ENCODE measurements around the gene TCF12.

The TCF12 gene

GRCh38 chr15:57320631-57321220 lies 402.3 kb downstream of the TCF12 start:
- no peak for DNase-seq (ENCODE audit: low read depth in 2 of 2)

GRCh38 chr15:57321485-57321884 lies 403.0 kb downstream of the TCF12 start:
- no peak for DNase-seq (ENCODE audit: low read depth in 2 of 2)

GRCh38 chr15:57321973-57322601 lies 403.6 kb downstream of the TCF12 start:
- no peak for DNase-seq (ENCODE audit: low read depth in 2 of 2)

DNA sequence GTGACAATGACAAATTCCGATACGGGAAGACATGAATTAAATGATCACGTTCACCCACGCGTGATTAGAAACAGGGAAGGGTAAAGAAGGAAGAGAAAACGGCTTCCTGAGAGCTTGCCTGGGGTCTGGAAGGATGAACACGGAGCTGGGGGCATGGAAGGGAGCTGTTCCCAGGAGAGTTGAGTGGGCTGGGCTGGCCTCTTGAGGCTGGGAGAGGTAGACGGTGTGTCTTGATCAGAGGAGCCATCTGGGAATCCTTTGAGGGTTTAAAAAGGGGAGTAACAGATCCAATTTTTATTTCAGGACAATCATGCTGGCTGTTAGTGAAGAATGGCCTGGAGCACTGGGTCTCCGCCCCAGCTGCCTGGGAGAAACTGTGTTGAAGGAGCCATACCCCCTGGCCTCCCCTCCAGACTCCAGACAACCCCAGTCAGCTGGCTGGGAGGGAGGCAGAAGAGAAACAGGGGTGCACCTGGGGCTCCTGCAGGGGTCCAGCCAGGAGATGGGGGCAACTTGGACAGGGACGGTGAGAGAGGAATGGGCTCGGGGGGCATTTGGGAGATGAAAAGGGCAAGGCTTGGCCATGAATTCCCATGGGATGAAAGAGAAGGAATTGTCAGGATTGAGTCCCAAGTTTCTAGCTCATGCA lies 404.3 kb downstream of the TCF12 start:
- no peak for DNase-seq (ENCODE audit: low read depth in 2 of 2)

GRCh38 chr15:57323299-57323805 lies 404.9 kb downstream of the TCF12 start:
- DNase-seq (ENCODE audit: low read depth in 2 of 2) = no peak

- no peak for DNase-seq (ENCODE audit: low read depth in 2 of 2)
Observed at GRCh38 chr15:57323806-57324589, 405.6 kb downstream of the TCF12 start.

GRCh38 chr15:57324590-57324890 lies 406.1 kb downstream of the TCF12 start:
- no peak for DNase-seq (ENCODE audit: low read depth in 2 of 2)

- no peak for DNase-seq (ENCODE audit: low read depth in 2 of 2)
Observed at GRCh38 chr15:57324944-57325679, 406.7 kb downstream of the TCF12 start.

DNA sequence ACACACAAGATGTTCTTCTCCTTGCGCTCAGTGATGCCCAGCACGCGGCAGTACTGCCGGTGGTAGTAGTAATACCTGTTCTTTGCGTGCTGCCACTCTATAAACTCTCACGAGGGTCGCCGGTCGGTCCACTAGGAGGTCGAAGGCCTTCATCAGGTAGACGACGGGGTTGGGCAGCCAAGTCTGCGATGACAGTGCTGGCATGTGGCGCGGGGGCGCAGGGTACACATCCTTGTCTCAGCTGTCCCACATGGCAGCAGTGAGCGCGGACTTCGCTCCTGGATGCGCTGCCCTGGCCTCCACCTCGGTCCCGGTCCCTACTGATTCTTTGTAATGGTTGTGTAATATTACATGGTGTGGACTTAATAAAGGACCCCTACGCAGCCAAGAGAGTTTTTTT lies 407.8 kb downstream of the TCF12 start:
- no peak for DNase-seq (ENCODE audit: low read depth in 2 of 2)

GRCh38 chr15:57327985-57328471 lies 409.6 kb downstream of the TCF12 start:
- no peak for DNase-seq (ENCODE audit: low read depth in 2 of 2)

DNA sequence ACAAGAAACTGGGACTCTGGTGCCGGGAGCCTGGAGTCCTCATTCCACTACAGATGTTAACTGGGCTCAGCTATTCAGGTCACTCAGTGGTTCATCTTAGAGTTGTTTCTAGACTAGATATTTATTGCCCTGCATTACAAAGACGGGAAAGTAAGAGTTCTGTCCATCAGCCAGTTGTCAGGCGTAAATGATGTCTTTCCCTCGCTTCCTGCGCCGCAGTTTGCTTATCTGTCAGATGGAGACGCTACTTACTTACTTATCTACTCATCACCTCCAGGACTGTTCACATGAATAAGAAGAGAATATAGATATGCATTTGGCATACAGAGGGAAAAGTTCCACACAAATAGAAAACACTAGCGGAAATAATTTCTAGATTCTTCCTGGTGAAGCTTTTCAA lies 410.0 kb downstream of the TCF12 start:
- no peak for DNase-seq (ENCODE audit: low read depth in 2 of 2)

GRCh38 chr15:57328897-57329296 lies 410.5 kb downstream of the TCF12 start:
- DNase-seq (ENCODE audit: low read depth in 2 of 2) = no peak

GRCh38 chr15:57329582-57330367 lies 411.3 kb downstream of the TCF12 start:
- no peak for DNase-seq (ENCODE audit: low read depth in 2 of 2)

DNA sequence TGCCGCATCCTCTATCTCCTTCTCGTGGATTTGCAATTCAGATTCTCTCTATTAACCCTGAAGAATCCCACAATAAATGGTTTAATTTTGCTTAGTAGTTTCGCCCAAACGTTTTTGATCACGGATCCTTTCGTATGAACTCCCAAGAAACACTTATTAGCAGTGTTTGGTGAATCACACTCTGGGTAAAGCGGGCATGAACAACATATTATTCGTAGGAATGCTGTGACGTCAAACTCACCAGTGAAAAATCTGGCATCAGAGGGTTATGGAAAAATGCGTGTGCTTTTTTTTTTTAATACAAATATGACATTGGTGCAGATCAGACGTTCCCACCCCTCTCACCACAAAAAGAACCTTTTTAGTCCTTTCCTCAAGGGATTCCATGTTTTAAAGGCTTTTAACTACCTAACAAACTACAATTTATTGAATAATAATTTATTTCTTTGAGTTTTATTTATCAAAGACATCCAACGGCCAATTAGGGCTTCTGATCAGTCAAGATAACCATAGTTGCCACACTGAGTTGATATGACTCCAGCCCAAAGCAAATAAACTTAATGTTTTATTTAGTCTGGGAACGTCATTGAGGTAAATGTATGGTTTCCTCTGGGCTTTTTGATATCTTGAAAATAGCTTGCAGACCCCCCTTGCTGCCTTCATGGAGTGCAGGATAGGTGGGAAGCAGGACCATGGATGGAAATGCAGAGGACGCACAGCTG lies 412.3 kb downstream of the TCF12 start:
- DNase-seq (ENCODE audit: low read depth in 2 of 2) = no peak

GRCh38 chr15:57332326-57332725 lies 413.9 kb downstream of the TCF12 start:
- DNase-seq (ENCODE audit: low read depth in 2 of 2) = no peak

DNA sequence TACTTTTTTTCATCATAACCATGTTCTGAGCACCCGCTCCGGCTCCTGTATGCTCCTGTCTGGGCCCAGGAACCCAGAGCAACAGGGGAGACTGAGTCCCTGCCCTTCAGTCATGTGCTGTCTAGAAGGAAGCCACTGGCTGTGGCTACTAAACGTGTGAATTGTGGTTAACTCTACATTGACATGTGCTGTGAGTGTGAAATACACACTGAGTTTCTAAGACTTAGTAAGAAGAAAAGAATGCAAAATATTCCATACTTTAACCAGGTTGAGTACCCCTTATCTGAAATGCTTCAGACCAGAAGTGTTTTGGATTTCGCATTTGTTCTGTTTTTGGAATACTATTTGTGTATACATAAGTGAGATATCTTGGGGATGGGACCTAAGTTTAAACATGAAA lies 415.0 kb downstream of the TCF12 start:
- no peak for DNase-seq (ENCODE audit: low read depth in 2 of 2)

- no peak for DNase-seq (ENCODE audit: low read depth in 2 of 2)
Observed at GRCh38 chr15:57334257-57334656, 415.8 kb downstream of the TCF12 start.

- no peak for DNase-seq (ENCODE audit: low read depth in 2 of 2)
Observed at GRCh38 chr15:57335293-57335715, 416.9 kb downstream of the TCF12 start.

- no peak for DNase-seq (ENCODE audit: low read depth in 2 of 2)
Observed at GRCh38 chr15:57335719-57336118, 417.3 kb downstream of the TCF12 start.

DNA sequence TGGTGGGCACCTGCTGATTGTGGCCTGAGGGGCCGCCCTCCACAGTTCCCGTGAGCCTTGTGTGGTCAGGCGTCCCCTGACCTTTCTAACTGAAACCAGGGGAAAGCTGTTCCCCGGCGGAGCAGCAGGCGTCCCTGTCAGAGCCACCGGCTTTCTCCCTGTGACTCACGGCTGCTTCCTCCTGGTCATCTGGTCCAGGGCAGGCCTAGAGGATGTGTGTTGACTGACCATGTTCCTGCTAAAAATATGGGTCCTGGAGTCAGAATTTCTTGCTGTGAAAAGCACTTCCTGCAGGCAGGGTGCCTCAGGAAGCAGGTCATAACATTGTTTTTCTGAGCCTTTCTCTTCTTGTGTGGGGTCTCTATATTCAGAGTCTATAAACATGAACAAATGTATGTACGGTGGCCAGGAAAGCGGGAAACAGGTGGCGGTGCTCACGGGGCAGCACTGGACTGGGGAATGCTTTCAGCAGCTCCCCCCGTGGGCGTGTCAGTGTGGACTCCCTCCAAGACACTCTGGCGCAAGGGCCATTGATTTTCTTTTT lies 419.5 kb downstream of the TCF12 start:
- DNase-seq (ENCODE audit: low read depth in 2 of 2) = no peak
